Forelimb muscle (tissue), 1 donor: ENCODE results near the gene RADX. TPM values are rescaled to one million over a fixed set of nuclear protein-coding genes. Genes with fewer than 3 reads are reported as not detected.

ENCODE experiments used
- DNase-seq: peaks from one replicate; pipeline ENCODE4 v3.0.0-alpha.2; 2013; ENCODE audit warnings: low read depth
- polyA plus RNA-seq: library from polyadenylated mRNA; unstranded; fragments of 120-200 nt; gene quantifications from one replicate; pipeline ENCODE4 v1.2.1, GENCODE V29; 2013; ENCODE audit not compliant: insufficient read length

The RADX gene
- polyA plus RNA-seq, 1 donor, result 2.0 TPM

GRCh38 chrX:106680716-106681115 lies 68.9 kb downstream of the RADX start:
- DNase-seq, result no peak

GRCh38 chrX:106684207-106684606 lies 72.4 kb downstream of the RADX start:
- DNase-seq, result no peak

GRCh38 chrX:106692425-106693065 lies 80.8 kb downstream of the RADX start:
- no peak for DNase-seq

- DNase-seq, result no peak
Observed at GRCh38 chrX:106696502-106696901, 84.7 kb downstream of the RADX start.

GRCh38 chrX:106698693-106699092 lies 86.9 kb downstream of the RADX start:
- DNase-seq, result no peak

- no peak for DNase-seq
Observed at GRCh38 chrX:106702636-106703035, 90.9 kb downstream of the RADX start.

- no peak for DNase-seq
Observed at GRCh38 chrX:106706466-106706865, 94.7 kb downstream of the RADX start.

GRCh38 chrX:106707771-106708454 lies 96.1 kb downstream of the RADX start:
- DNase-seq, result no peak

- no peak for DNase-seq
Observed at GRCh38 chrX:106710771-106711170, 99.0 kb downstream of the RADX start.

- DNase-seq, result no peak
Observed at GRCh38 chrX:106711375-106711774, 99.6 kb downstream of the RADX start.

- DNase-seq, result no peak
Observed at GRCh38 chrX:106716004-106716403, 104.2 kb downstream of the RADX start.

GRCh38 chrX:106716463-106716862 lies 104.7 kb downstream of the RADX start:
- DNase-seq, result no peak

GRCh38 chrX:106718709-106719108 lies 106.9 kb downstream of the RADX start:
- DNase-seq, result no peak

GRCh38 chrX:106725931-106726330 lies 114.2 kb downstream of the RADX start:
- DNase-seq, result no peak

GRCh38 chrX:106726485-106727437 lies 115.0 kb downstream of the RADX start, which contains the start of gene RNF128:
TSS of gene RNF128 (plus strand) at chrX:106726701. CDS start at chrX:106726914, 213 bp downstream.
- DNase-seq, result no peak

- no peak for DNase-seq
Observed at GRCh38 chrX:106728337-106728736, 116.6 kb downstream of the RADX start.

Other genes with a start within 250 kb of the RADX start
- not detected for gene RNF128, start 114.7 kb downstream of the RADX start, polyA plus RNA-seq
- 4.6 TPM for gene TBC1D8B, start 190.7 kb downstream of the RADX start, polyA plus RNA-seq